Keratinocyte (primary cell): ENCODE measurements around the gene SEPHS2. TPM values are rescaled to one million over a fixed set of nuclear protein-coding genes. Genes with fewer than 3 reads are reported as not detected.
A peak's percentile ranks its signal among the peaks of the same experiment; 100 is the strongest.

ENCODE experiments used
- DNase-seq: peaks from one replicate; pipeline ENCODE4 v3.0.0-alpha.2; 2011; ENCODE audit warnings: low read depth, missing footprints, low spot score
- FAIRE-seq: peaks from 2 replicates; lab custom pipeline; 2011; peaks lifted over from hg19 to GRCh38; lab: Jason Lieb, UNC
- H2AFZ ChIP-seq: 2 replicates; pipeline ENCODE4 v1.6.0; 2012; ENCODE audit warnings: low read length, control low read depth, inconsistent platforms; ENCODE audit not compliant: control insufficient read depth
- H3K27ac ChIP-seq: 2 replicates; pipeline ENCODE4 v1.5.1; 2011; ENCODE audit warnings: low read length; ENCODE audit not compliant: control insufficient read depth, insufficient read depth
- H3K27me3 ChIP-seq: 3 replicates; pipeline ENCODE4 v1.6.0; 2011; ENCODE audit warnings: low read length; ENCODE audit not compliant: control insufficient read depth, insufficient read depth; ENCODE audit errors: extremely low read depth
- H3K36me3 ChIP-seq, 2 experiments: 2 replicates in 1 of 2; 3 replicates in 1 of 2; pipeline ENCODE4 v1.5.1; 2011; ENCODE audit warnings: low read length in 2 of 2, mild to moderate bottlenecking in 1 of 2; ENCODE audit not compliant: control insufficient read depth in 2 of 2, insufficient read depth in 2 of 2; ENCODE audit errors: extremely low read depth in 1 of 2
- H3K4me1 ChIP-seq: 3 replicates; pipeline ENCODE4 v1.5.1; 2011; ENCODE audit warnings: low read length; ENCODE audit not compliant: control insufficient read depth, insufficient read depth; ENCODE audit errors: extremely low read depth
- H3K4me2 ChIP-seq: 3 replicates; pipeline ENCODE4 v1.6.0; 2011; ENCODE audit warnings: low read depth, low read length; ENCODE audit not compliant: control insufficient read depth, insufficient read depth; ENCODE audit errors: extremely low read depth
- H3K4me3 ChIP-seq, 3 experiments: fragments of 200-600 bp in 1 of 3; sonication (generic) in 1 of 3; 2 replicates in 2 of 3; 3 replicates in 1 of 3; pipeline ENCODE4 v1.5.1; 2011 to 2016; ENCODE audit warnings: low read length in 3 of 3, mild to moderate bottlenecking in 3 of 3, control low read depth in 2 of 3, inconsistent platforms in 1 of 3, low read depth in 1 of 3, mixed read lengths in 1 of 3, mixed run types in 1 of 3, moderate library complexity in 1 of 3; ENCODE audit not compliant: control insufficient read depth in 2 of 3, insufficient read depth in 2 of 3; ENCODE audit errors: extremely low read depth in 1 of 3
- H3K79me2 ChIP-seq: 2 replicates; pipeline ENCODE4 v1.6.0; 2012; ENCODE audit warnings: low read length; ENCODE audit not compliant: control insufficient read depth, insufficient read depth
- H3K9ac ChIP-seq: 3 replicates; pipeline ENCODE4 v1.6.0; 2011; ENCODE audit warnings: low read length; ENCODE audit not compliant: control insufficient read depth, insufficient read depth; ENCODE audit errors: extremely low read depth
- H3K9me1 ChIP-seq: 3 replicates; pipeline ENCODE4 v1.6.0; 2011; ENCODE audit warnings: low read length; ENCODE audit not compliant: control insufficient read depth, insufficient read depth; ENCODE audit errors: extremely low read depth
- H3K9me3 ChIP-seq: 2 replicates; pipeline ENCODE4 v1.5.1; 2012; ENCODE audit warnings: low read depth, low read length; ENCODE audit not compliant: control insufficient read depth
- H4K20me1 ChIP-seq: 3 replicates; pipeline ENCODE4 v1.6.0; 2011; ENCODE audit warnings: low read length; ENCODE audit not compliant: control insufficient read depth, insufficient read depth; ENCODE audit errors: extremely low read depth
- CTCF ChIP-seq, 3 experiments: IDR thresholded peaks in 1 of 3; conservative IDR thresholded peaks in 1 of 3; optimal IDR thresholded peaks in 1 of 3; 2 replicates in 2 of 3; 3 replicates in 1 of 3; pipeline versions ENCODE3 to v1.5.1; 2011; ENCODE audit warnings: low read length in 3 of 3, mild to moderate bottlenecking in 3 of 3, moderate library complexity in 2 of 3, control low read depth in 1 of 3, inconsistent platforms in 1 of 3; ENCODE audit not compliant: insufficient read depth in 2 of 3; ENCODE audit errors: extremely low read depth in 1 of 3
- EZH2 ChIP-seq: IDR thresholded peaks from one replicate; pipeline ENCODE4 v1.6.1; 2012; ENCODE audit warnings: inconsistent platforms, mild to moderate bottlenecking, low read length, moderate library complexity
- dilution Hi-C: fragments of 300-500 bp; cut with MboI; formaldehyde crosslinking; loops from one replicate; pipeline ENCODE4 v1.7.0; 2020; ENCODE audit warnings: low sequenced_read_pairs; ENCODE audit not compliant: extremely low pct_ligation_motif_present
- polyA plus RNA-seq, 5 experiments: library from polyadenylated mRNA; depleted of rRNA in 3 of 5; stranded (reverse) in 3 of 5; stranded (forward) in 1 of 5; unstranded in 1 of 5; fragments of >200 nt; gene quantifications; 1 replicate in 1 of 5; 2 replicates in 3 of 5; 3 replicates in 1 of 5; pipeline versions ENCODE4 v1.2.1 to v1.2.3, GENCODE V29; 2011 to 2012; ENCODE audit warnings: missing spikeins in 2 of 5, low read depth in 1 of 5, low replicate concordance in 1 of 5

Gene SEPHS2
- polyA plus RNA-seq, 1 donor (not counting 4 experiments of a cell fraction or from before 2014, with no cell fraction given) = 36.5 TPM

DNA sequence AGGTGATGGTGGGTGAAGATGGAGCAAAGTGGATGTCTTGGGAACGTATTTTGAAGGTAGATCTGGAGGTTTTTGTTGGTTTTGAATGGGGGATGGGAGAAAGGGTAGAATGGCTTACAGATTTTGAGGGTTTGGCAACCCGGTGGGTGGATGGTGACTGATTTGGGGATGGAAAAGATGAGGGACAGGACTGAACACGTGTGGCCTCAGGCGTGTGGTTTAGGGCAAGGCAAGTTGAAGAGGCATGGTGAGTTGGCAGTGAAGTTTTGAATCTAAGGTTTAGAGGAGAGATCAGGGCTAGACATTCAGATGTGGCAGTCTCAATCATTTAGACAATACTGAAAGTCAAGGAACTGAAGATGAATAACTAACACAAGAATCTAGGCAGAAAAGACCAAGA lies 10.8 kb downstream of the SEPHS2 start:
- no peak overlapping the region for H3K9ac ChIP-seq
- no peak overlapping the region for H2AFZ ChIP-seq
- DNase-seq = no peak
- H3K9me3 ChIP-seq = no peaks in the 10 kb centered on the region
- peak overlapping the region; percentile 17 for H3K4me2 ChIP-seq
- no peaks in the 10 kb centered on the region for H3K27me3 ChIP-seq
- H3K27ac ChIP-seq = no peak overlapping the region
- TF ChIP-seq EZH2 (no peak), CTCF (optimal IDR thresholded peaks at IDR 0.05 in 1 of 3, IDR thresholded peaks at IDR 0.05 in 1 of 3, conservative IDR thresholded peaks at IDR 0.05 in 1 of 3; ENCODE audit: extremely low read depth in 1 of 3, insufficient read depth in 2 of 3, low read length in 3 of 3) (no peak)
- H4K20me1 ChIP-seq = no peaks in the 10 kb centered on the region
- no peak for FAIRE-seq
- no peaks in the 10 kb centered on the region for H3K79me2 ChIP-seq
- H3K9me1 ChIP-seq = no peaks in the 10 kb centered on the region
- dilution Hi-C loops = no loop called here
- H3K36me3 ChIP-seq = no peaks in the 10 kb centered on the region
- peaks cover 11% of the 10 kb centered on the region for H3K4me1 ChIP-seq
- no peak overlapping the region for H3K4me3 ChIP-seq

DNA sequence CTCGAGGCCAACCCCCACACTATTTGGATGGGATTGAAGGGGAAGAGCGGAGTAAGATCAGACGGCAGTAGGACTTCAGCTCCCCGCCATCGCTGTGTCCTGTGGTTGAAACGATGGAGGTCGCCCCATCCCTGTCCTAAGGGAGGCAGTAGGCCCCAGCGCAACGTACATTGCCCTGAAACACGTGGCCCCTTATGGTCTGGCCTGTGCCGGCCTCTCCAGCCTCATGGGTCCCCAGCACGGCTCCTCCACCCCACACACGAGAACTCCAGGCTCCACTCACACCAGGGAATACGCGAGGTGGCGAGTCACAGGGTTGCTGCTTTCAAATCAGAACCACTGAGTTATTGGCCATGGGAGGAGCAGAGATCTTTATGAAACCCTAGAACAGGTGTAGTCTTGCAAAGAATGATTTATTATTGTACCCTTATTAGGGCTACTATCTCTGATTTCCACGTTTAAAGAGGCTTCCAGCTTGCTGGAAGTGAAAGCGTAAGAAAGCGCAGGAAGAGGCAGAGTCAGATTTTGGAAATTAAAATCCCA lies 15.2 kb downstream of the SEPHS2 start:
- Histone ChIP-seq H3K9me1 (no peaks in the 10 kb centered on the region), H3K4me1 (peaks cover 17% of the 10 kb centered on the region), H3K9me3 (no peaks in the 10 kb centered on the region), H3K4me2 (peak overlapping the region; percentile 46), H3K9ac (no peak overlapping the region), H4K20me1 (no peaks in the 10 kb centered on the region), H3K27ac (no peak overlapping the region), H3K79me2 (peaks cover 27% of the 10 kb centered on the region), H3K4me3 (peak overlapping the region in 1 of 3 experiments; percentile 30), H3K36me3 (peaks cover 1 to 10% of the 10 kb centered on the region in 2 experiments), H2AFZ (peak overlapping the region; percentile 45), H3K27me3 (no peaks in the 10 kb centered on the region)
- no peak for DNase-seq
- dilution Hi-C loops = no loop called here
- no peak for FAIRE-seq
- TF ChIP-seq CTCF (optimal IDR thresholded peaks at IDR 0.05 in 1 of 3, IDR thresholded peaks at IDR 0.05 in 1 of 3, conservative IDR thresholded peaks at IDR 0.05 in 1 of 3; ENCODE audit: extremely low read depth in 1 of 3, insufficient read depth in 2 of 3, low read length in 3 of 3) (peak in 1 of 3 experiments; percentile 41), EZH2 (no peak)
